GM12873 (cell line): ENCODE results near the gene IFNG.

Experiments used
- CTCF ChIP-seq: IDR thresholded peaks from 2 replicates; pipeline ENCODE4 v1.5.1; 2012; ENCODE audit warnings: low read depth, mild to moderate bottlenecking, moderate library complexity, low read length, control low read depth; ENCODE audit not compliant: insufficient read depth; ENCODE audit errors: missing control alignments

The IFNG gene

GRCh38 chr12:68176257-68176656, 16.7 kb upstream of the IFNG start:
- no peak for TF ChIP-seq CTCF

GRCh38 chr12:68175557-68176061, 16.1 kb upstream of the IFNG start:
- TF ChIP-seq CTCF, result no peak

GRCh38 chr12:68173792-68174191, 14.3 kb upstream of the IFNG start:
- no peak for TF ChIP-seq CTCF

GRCh38 chr12:68170726-68171125, 11.2 kb upstream of the IFNG start:
- TF ChIP-seq CTCF, result no peak

- no peak for TF ChIP-seq CTCF
Observed at GRCh38 chr12:68169213-68169889, 9.8 kb upstream of the IFNG start.

- no peak for TF ChIP-seq CTCF
Observed at GRCh38 chr12:68166317-68166831, 6.8 kb upstream of the IFNG start.

GRCh38 chr12:68163560-68164081, 4.1 kb upstream of the IFNG start:
- no peak for TF ChIP-seq CTCF
